OCI-LY3 (cell line): ENCODE data around the gene NCEH1.

Experiments used
- H2AFZ ChIP-seq: fragments of 200-600, 300-600 bp; shearing (Covaris generic); 2 replicates; pipeline ENCODE4 v1.6.0; 2014; ENCODE audit warnings: antibody characterized with exemption, low read depth, low read length
- H3K27ac ChIP-seq: fragments of 200-600, 300-600 bp; sonication (generic); 2 replicates; pipeline ENCODE4 v1.5.1; 2014; ENCODE audit warnings: mild to moderate bottlenecking, low read length, moderate library complexity, mixed read lengths
- H3K27me3 ChIP-seq: fragments of 200-600, 300-600 bp; sonication (generic); 2 replicates; pipeline ENCODE4 v1.6.1; 2014; ENCODE audit warnings: low read depth, low read length, mixed read lengths
- H3K36me3 ChIP-seq: fragments of 200-600, 300-600 bp; sonication (generic); replicated peaks from 2 replicates; pipeline ENCODE3; 2014; ENCODE audit warnings: low read depth, low read length, mixed read lengths
- H3K4me1 ChIP-seq: fragments of 300-600, 200-600 bp; sonication (generic); 2 replicates; pipeline ENCODE4 v1.6.1; 2014; ENCODE audit warnings: low read length, mixed read lengths
- H3K4me2 ChIP-seq: fragments of 200-600, 300-600 bp; sonication (generic); 2 replicates; pipeline ENCODE4 v1.6.1; 2014; ENCODE audit warnings: low read length, mixed read lengths
- H3K4me3 ChIP-seq: fragments of 300-600, 200-600 bp; sonication (generic); 2 replicates; pipeline ENCODE4 v1.5.1; 2014; ENCODE audit warnings: antibody characterized with exemption, mild to moderate bottlenecking, low read length, moderate library complexity
- H3K79me2 ChIP-seq: fragments of 300-600, 200-600 bp; shearing (Covaris generic); 2 replicates; pipeline ENCODE4 v1.6.1; 2014; ENCODE audit warnings: mild to moderate bottlenecking, low read length, mixed read lengths
- H3K9ac ChIP-seq: fragments of 300-600, 200-600 bp; shearing (Covaris generic); 2 replicates; pipeline ENCODE4 v1.6.0; 2014; ENCODE audit warnings: mild to moderate bottlenecking, low read length, moderate library complexity
- H3K9me3 ChIP-seq: fragments of 200-600, 300-600 bp; shearing (Covaris generic); 2 replicates; pipeline ENCODE4 v1.6.1; 2014; ENCODE audit warnings: low read length, mixed read lengths; ENCODE audit not compliant: insufficient read depth
- H4K20me1 ChIP-seq: fragments of 200-600, 300-600 bp; sonication (generic); 2 replicates; pipeline ENCODE4 v1.6.1; 2016; ENCODE audit warnings: low read length, mixed read lengths; ENCODE audit not compliant: insufficient read depth
- EZH2phosphoT487 ChIP-seq: fragments of 200-600 bp; shearing (Covaris generic); IDR thresholded peaks from 2 replicates; pipeline ENCODE4 v1.6.1; 2018; ENCODE audit warnings: antibody characterized with exemption, mixed run types, low read depth
- TF ChIP-seq, protein P1 (sequence below): fragments of 200-600, 300-600 bp; sonication (generic); IDR thresholded peaks from 2 replicates; pipeline ENCODE4 v1.5.1; 2014; ENCODE audit warnings: antibody characterized with exemption, low read length, low read depth

Gene NCEH1

DNA sequence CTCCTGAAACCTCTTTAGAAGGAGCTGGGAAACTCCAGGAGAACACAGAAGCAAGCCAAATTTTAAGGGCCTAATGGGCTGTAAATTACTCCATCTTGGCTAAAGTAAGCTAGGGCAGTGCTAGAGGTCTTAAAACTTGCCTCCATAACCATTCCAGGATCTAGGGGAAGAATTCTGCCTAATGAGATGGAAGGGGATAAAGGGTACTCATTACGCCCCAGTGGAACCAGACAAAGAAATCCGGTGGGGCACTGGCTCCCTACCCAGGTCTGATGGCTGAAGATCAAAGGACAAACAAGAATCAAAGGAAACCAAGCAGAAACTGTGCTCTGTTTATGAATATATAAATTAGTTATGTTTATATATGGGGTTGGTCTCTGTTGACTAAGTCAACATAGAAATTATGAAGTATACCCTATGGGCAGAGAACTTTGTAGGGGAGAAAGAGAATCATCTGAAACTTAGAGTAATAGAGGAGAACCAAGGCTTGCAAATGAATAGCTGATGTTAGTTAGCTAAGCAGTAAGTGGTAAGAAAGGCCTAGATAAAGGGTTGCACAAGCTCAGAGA lies 57.8 kb downstream of the NCEH1 start:
- Histone ChIP-seq H3K27ac (no peak overlapping the region), H3K4me1 (no peaks in the 10 kb centered on the region), H3K4me3 (no peak overlapping the region), H3K4me2 (no peak overlapping the region), H3K79me2 (no peaks in the 10 kb centered on the region), H3K27me3 (no peaks in the 10 kb centered on the region), H4K20me1 (no peaks in the 10 kb centered on the region), H2AFZ (no peak overlapping the region), H3K36me3 (no peaks in the 10 kb centered on the region), H3K9ac (no peak overlapping the region), H3K9me3 (no peaks in the 10 kb centered on the region)
- TF ChIP-seq, protein P1, sequence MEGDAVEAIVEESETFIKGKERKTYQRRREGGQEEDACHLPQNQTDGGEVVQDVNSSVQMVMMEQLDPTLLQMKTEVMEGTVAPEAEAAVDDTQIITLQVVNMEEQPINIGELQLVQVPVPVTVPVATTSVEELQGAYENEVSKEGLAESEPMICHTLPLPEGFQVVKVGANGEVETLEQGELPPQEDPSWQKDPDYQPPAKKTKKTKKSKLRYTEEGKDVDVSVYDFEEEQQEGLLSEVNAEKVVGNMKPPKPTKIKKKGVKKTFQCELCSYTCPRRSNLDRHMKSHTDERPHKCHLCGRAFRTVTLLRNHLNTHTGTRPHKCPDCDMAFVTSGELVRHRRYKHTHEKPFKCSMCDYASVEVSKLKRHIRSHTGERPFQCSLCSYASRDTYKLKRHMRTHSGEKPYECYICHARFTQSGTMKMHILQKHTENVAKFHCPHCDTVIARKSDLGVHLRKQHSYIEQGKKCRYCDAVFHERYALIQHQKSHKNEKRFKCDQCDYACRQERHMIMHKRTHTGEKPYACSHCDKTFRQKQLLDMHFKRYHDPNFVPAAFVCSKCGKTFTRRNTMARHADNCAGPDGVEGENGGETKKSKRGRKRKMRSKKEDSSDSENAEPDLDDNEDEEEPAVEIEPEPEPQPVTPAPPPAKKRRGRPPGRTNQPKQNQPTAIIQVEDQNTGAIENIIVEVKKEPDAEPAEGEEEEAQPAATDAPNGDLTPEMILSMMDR, result no peak
- TF ChIP-seq EZH2phosphoT487, result no peak

DNA sequence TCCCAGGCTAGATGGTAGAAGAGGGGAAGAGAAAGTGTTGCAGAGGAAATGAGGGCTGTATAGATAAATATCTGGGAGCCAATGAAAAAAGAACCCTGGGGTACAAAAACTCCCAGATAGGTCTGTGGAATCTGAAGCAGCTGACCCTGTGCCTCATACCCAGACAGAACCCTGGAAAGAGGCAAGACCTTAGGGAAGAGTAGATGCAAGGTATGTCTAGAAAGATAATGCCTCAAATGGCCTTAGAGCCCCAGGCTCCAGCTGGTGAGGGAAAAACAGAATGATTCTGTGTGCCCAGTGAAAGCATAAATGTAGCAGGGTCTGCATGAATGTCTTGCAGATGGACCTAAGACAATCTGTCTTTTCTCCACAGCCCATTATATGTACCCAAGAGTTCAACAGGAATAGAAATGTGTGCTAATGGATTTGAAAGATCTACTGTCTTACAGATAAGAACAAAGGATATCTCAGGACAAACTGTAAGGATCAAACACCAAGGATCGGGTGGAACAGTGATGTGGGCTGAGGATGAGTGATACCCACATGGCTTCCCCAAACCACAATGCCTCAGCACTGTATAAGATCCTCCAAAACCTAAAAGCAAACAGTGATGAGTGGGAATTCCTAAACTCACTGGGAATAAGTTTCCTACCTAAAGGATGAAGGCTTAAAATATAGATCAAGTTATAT lies 58.8 kb downstream of the NCEH1 start:
- no peak overlapping the region for H3K9ac ChIP-seq
- no peak overlapping the region for H3K27ac ChIP-seq
- H4K20me1 ChIP-seq, result no peaks in the 10 kb centered on the region
- H3K4me1 ChIP-seq, result no peaks in the 10 kb centered on the region
- H3K36me3 ChIP-seq, result no peaks in the 10 kb centered on the region
- H3K4me3 ChIP-seq, result no peak overlapping the region
- no peak overlapping the region for H3K4me2 ChIP-seq
- TF ChIP-seq, protein P1, result no peak
- TF ChIP-seq EZH2phosphoT487, result no peak
- H2AFZ ChIP-seq, result no peak overlapping the region
- no peaks in the 10 kb centered on the region for H3K27me3 ChIP-seq
- H3K79me2 ChIP-seq, result no peaks in the 10 kb centered on the region
- H3K9me3 ChIP-seq, result no peaks in the 10 kb centered on the region

DNA sequence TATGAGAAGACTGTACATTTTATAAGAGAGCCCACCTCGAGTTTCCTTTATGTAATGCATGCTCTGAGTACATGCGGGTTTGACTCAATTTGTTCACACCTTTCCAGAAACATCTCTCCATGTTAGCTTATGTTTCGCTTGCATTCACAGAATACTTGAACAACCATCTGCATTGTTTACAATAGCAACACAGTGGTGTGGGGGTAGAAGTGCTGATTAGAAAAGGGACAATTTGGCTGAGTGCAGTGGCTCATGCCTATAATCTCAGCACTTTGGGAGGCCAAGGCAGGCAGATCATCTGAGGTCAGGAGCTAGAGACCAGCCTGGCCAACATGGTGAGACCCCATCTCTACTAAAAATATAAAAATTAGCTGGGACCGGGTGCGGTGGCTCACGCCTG lies 60.9 kb downstream of the NCEH1 start:
- no peaks in the 10 kb centered on the region for H3K4me1 ChIP-seq
- H3K27ac ChIP-seq, result no peak overlapping the region
- H3K9me3 ChIP-seq, result no peaks in the 10 kb centered on the region
- no peak overlapping the region for H2AFZ ChIP-seq
- no peaks in the 10 kb centered on the region for H3K79me2 ChIP-seq
- TF ChIP-seq, protein P1, result no peak
- no peak for TF ChIP-seq EZH2phosphoT487
- no peak overlapping the region for H3K4me2 ChIP-seq
- H3K27me3 ChIP-seq, result no peaks in the 10 kb centered on the region
- no peak overlapping the region for H3K4me3 ChIP-seq
- H4K20me1 ChIP-seq, result no peaks in the 10 kb centered on the region
- H3K9ac ChIP-seq, result no peak overlapping the region
- no peaks in the 10 kb centered on the region for H3K36me3 ChIP-seq

DNA sequence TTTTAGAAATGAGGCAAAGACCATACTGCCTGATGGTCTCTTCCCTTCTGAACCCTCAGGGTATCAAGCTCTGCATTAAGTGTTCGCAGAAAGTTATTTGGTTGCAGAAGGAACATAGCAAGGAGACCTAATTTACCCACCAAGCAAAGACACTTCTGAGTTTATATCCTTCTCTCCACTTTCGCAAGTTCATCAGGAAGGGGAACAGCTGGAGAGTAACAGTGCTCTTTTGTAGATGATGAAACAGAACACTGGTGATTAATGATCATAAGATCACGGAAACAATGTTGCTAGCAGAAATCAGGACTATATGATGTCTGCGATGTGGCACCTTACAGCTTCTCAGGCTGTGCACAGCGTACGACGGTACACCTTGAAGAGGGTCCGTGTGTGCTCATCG lies 62.1 kb downstream of the NCEH1 start:
- Histone ChIP-seq H3K27me3 (no peaks in the 10 kb centered on the region), H3K9ac (no peak overlapping the region), H3K4me1 (no peaks in the 10 kb centered on the region), H3K27ac (no peak overlapping the region), H3K36me3 (no peaks in the 10 kb centered on the region), H2AFZ (no peak overlapping the region), H3K9me3 (no peaks in the 10 kb centered on the region), H4K20me1 (no peaks in the 10 kb centered on the region), H3K79me2 (no peaks in the 10 kb centered on the region), H3K4me3 (no peak overlapping the region), H3K4me2 (no peak overlapping the region)
- TF ChIP-seq, protein P1, result no peak
- TF ChIP-seq EZH2phosphoT487, result no peak
